WI38 (cell line): ENCODE results near the gene PRR5L.

Experiments used
- H3K4me3 ChIP-seq: 2 replicates; pipeline ENCODE4 v1.5.1; 2011; ENCODE audit warnings: low read depth, mild to moderate bottlenecking, control low read depth, low read length
- CTCF ChIP-seq: IDR thresholded peaks from 2 replicates; pipeline ENCODE4 v1.5.1; 2012; ENCODE audit warnings: low read depth, mild to moderate bottlenecking, control low read depth, low read length

Gene PRR5L

GRCh38 chr11:36388951-36389350, 92.9 kb downstream of the PRR5L start:
- no peak for TF ChIP-seq CTCF
- no peak overlapping the region for H3K4me3 ChIP-seq

GRCh38 chr11:36389811-36390210, 93.7 kb downstream of the PRR5L start:
- TF ChIP-seq CTCF, result no peak
- no peak overlapping the region for H3K4me3 ChIP-seq

- TF ChIP-seq CTCF, result no peak
- no peak overlapping the region for H3K4me3 ChIP-seq
Observed at GRCh38 chr11:36390963-36391471, 94.9 kb downstream of the PRR5L start.

GRCh38 chr11:36392196-36392595, 96.1 kb downstream of the PRR5L start:
- no peak for TF ChIP-seq CTCF
- no peak overlapping the region for H3K4me3 ChIP-seq

- TF ChIP-seq CTCF, result no peak
- H3K4me3 ChIP-seq, result no peak overlapping the region
Observed at GRCh38 chr11:36394056-36394455, 98.0 kb downstream of the PRR5L start.

- no peak for TF ChIP-seq CTCF
- H3K4me3 ChIP-seq, result no peak overlapping the region
Observed at GRCh38 chr11:36394926-36395325, 98.8 kb downstream of the PRR5L start.

- no peak overlapping the region for H3K4me3 ChIP-seq
- no peak for TF ChIP-seq CTCF
Observed at GRCh38 chr11:36395978-36396736, 100.1 kb downstream of the PRR5L start.
